HG03066 (cell line): Measurements from ENCODE around the gene LPO.

ENCODE experiments used
- ATAC-seq: cut with Tn5 transposase; IDR thresholded peaks from one replicate; pipeline ENCODE4 v1.9.1; 2021; ENCODE audit warnings: low read depth; ENCODE audit not compliant: unreplicated experiment

LPO gene

DNA sequence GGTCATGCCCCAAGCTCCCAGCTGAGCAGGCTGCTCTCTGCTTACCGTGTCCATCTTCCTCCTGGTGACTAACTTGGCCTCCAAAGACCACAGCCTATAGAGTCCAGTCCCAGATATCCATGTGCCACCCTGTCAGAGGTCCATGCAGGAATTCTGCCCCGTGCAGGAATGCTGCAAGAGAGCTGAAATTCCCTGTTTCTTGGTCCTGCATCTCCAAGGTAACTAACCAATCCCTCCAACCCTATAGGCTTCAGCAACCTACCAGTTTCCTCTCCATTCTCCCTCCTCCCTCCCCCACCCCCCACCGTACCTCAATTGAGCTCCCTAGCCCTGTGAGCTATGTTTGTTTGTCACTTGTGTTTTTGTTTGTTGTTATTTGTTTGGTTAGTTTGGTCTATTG, 9.7 kb upstream of the LPO start:
- no peak for ATAC-seq

GRCh38 chr17:58229384-58229783, 9.0 kb upstream of the LPO start:
- no peak for ATAC-seq

GRCh38 chr17:58229881-58230280, 8.5 kb upstream of the LPO start:
- no peak for ATAC-seq

DNA sequence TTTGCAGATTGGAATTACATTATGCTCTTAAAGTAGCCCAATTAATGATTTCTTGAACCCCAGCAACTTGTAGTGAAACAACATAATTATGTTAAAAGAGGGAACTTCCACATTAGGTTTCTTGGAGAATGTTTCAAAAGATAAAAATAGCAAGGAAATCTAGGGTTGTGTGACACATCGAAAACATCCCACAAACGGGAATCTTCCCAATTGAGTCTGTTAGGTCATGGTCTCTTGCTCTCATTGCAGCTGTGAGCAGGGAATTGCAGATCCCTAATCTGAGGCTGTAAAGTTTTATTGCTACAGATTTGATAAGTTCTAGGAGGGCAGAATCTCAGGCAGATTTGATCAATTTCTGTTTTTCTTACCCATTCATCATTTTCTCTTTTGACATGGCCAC, 6.7 kb upstream of the LPO start:
- no peak for ATAC-seq

- peak; percentile 80 for ATAC-seq
Observed at GRCh38 chr17:58232707-58233156, 5.7 kb upstream of the LPO start.

DNA sequence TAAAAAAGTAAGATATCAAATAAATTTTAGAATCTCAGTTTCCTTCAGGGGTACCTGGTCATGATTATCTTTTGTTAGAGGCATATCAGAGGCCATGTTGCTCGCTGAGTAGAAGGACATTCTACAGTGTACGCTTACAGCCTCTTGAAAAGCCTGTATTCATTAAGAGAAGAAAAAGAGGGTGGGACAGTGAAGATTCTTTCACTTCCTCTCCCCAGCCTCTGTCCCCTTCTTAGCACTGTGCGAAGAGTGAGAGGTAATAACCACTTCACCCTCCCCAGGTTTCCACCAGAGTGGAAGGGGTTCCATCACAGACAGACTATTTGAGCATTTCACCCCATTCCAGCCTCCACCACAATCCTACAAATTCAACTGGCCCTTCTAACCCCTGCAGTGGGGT, 4.8 kb upstream of the LPO start:
- peak; percentile 61 for ATAC-seq

GRCh38 chr17:58234512-58234911, 3.9 kb upstream of the LPO start:
- ATAC-seq: no peak

- ATAC-seq: no peak
Observed at GRCh38 chr17:58235821-58236220, 2.6 kb upstream of the LPO start.

DNA sequence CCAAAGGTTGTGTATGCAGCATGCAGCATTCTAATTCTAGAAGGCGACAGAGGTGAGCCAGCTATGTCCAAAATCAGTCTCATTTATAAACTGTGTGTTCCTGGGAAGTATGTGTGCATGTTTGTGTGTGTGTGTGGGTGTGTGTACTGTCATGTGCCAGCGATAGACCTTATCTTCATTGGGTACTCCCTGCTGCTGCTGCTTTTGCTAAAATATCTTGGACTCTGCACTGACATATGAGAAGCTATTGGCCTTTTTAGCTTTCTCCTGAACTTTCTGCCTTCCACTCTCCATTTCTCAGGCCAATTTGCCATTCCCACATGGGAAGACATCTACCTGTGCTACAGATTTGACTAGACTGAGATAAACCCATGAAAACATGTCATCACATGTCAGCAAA, 2.0 kb upstream of the LPO start:
- no peak for ATAC-seq

- no peak for ATAC-seq
Observed at GRCh38 chr17:58239987-58240386, 1.6 kb downstream of the LPO start.

- no peak for ATAC-seq
Observed at GRCh38 chr17:58242171-58242784, 3.9 kb downstream of the LPO start.

DNA sequence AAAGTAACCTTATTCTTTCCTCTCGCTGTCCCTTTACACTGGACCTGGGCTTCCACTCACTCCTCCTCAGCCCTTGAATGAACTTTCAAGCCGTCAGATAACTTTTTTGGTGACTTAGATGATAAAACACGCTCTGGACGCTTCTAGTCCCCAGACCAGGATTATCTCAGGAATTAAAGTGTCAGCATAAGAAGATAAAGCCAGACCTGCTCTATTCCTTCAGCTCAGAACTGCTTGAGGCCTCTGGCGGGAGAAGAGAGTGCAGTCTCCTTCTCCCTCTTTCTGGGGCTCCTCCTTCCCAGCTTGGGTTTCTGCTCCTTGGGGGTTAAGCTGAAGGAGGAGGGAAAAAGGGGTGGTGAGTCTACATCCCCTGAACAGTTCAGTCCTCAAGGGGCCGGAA, 6.6 kb downstream of the LPO start:
- ATAC-seq: no peak

DNA sequence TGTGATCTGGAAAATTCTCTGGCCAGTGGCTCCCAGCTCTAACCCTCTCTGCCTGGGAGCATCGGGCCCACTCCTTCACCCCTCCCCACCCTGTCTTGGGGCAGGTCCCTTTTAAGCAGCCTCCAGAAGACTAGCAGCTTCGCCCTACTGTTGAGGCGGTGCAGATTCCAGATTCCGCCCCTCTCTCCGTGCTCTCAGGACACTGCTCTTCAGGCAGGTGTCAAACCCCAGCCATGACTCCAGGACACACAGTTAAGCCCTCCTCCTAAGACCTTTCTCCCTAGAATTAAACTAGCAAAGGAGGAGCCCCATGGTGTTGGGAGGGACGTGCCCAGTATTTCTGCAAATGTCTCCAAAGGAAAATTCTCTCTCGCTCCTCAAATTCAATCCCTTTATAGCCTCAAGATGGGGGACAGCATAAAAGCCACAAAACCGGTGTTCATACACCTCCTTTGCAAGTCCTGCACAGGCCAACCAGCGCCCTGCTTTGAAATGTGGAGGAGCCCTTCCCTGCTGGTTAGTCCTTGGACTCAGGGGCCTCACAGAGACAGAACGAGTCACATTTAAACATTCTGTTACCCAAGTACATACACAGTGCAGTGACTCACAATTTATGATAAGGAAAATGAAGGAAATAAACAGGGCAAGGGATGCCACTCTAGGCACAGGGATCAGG, 7.2 kb downstream of the LPO start:
- ATAC-seq: no peak

GRCh38 chr17:58246104-58246740, 7.8 kb downstream of the LPO start:
- ATAC-seq: no peak

DNA sequence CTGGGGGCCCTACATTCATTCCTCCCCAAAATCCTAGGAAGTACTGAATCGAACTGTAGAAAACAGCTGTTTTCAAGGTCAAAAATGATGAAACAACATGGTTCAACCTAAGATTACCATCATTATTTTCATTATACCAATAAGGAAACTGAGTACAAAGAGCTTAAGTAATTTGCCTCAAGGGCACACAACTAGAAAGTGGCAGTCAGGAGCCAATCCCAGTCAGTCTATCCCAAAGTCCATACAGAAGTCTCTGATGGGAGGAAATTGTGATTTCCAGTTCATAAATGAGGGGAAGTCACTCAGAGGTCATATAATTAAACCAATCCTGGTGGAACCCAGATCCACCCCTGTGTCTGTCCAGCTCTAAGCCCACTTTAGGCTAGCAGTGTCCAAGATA, 8.4 kb downstream of the LPO start:
- ATAC-seq: no peak

GRCh38 chr17:58247511-58248363, 9.4 kb downstream of the LPO start:
- no peak for ATAC-seq

DNA sequence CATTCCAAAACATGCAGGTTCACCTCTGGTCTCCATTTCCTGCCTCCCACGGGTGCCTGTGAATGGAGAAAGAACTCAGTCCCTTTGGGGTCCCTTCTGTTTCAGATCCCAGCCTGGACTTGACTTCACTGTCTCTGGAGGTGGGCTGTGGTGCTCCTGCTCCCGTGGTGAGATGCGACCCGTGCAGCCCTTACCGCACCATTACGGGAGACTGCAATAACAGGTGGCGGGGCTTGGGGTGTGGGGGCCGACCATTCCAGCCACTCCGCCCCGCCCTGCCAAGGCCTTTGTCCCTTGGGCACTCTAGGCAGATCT, 10.5 kb downstream of the LPO start:
- ATAC-seq: no peak

GRCh38 chr17:58249270-58250133, 11.1 kb downstream of the LPO start:
- ATAC-seq: no peak

DNA sequence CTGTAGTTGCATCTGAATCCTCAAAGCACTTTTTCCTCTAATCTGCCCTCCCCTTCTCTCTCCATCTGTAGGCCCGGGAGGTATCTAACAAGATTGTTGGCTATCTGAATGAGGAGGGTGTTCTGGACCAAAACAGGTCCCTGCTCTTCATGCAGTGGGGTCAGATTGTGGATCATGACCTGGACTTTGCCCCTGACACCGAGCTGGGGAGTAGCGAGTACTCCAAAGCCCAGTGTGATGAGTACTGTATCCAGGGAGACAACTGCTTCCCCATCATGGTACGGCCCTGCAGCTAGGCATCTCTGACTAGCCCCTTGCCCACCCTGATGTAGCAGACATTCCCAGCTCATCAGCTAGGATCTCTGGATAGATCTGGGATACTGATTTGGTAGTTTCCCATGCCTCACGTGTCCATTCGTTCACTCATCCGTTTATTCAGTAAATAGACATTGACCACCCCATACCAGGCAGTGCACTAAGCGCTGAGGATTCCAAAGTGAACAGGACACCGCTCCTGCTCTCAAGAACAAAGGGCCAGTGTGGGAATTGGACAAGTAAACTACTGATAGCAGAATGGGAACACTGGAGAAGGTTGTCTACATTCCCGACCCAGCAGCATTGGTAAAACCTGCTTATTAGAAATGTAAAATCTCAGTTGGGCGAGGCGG, 12.1 kb downstream of the LPO start:
- no peak for ATAC-seq

DNA sequence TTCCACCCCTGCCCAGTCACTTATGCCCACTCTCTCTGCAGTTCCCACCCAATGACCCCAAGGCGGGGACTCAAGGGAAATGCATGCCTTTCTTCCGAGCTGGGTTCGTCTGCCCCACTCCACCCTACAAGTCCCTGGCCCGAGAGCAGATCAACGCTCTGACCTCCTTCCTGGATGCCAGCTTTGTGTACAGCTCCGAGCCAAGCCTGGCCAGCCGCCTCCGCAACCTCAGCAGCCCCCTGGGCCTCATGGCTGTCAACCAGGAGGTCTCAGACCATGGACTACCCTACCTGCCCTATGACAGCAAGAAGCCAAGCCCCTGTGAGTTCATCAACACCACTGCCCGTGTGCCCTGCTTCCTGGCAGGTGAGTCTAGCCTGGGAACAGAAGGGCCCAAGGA, 13.8 kb downstream of the LPO start:
- no peak for ATAC-seq
